Measurements from ENCODE around the gene SKA3. TPM values are rescaled to one million over a fixed set of nuclear protein-coding genes. Genes with fewer than 3 reads are reported as not detected.

The SKA3 gene
- total RNA-seq, 1 donor from 2014 or later = 5.4 TPM

DNA sequence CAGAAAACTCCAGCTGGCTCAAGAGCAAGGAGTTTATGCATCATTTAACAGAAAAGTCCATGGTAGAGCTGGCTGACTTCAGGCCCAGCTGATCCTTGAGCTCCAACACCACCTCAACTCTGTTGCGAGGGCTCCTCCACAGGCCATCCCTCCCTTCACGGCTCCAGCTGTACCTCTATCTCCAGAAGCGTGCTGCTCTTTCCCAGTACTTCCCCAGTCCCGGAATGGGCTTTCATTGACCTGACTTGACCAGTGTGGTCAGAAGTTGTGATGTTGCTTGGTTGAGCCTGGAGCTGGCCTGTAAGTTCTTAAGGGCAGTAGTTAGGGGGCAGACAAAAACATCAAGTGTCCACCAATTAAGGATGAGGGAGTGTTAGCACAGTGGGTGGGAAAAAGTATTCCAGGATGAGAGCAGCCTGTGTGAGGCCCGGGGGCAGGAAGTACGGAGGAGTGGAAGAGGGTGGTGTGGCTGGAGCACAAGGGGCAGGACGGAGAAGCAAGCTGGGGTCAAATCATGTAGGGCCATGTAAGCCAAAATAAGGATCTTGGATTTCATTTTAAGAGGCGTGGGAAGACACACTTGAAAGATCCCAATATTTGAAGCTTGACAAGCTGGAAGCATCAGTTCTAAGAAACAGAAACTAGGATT lies 24.0 kb downstream of the SKA3 start:
- no peak overlapping the region for H3K27ac ChIP-seq
- H3K4me3 ChIP-seq = no peak overlapping the region
- no peaks in the 10 kb centered on the region for H3K4me1 ChIP-seq
- no peaks in the 10 kb centered on the region for H3K9me3 ChIP-seq
- TF ChIP-seq CTCF (IDR thresholded peaks at IDR 0.05) (no peak), POLR2A (IDR thresholded peaks at IDR 0.05) (no peak), POLR2AphosphoS5 (IDR thresholded peaks at IDR 0.05; ENCODE audit: insufficient read depth in 1 of 2, low read depth in 1 of 2) (no peak)
- H3K36me3 ChIP-seq = peaks cover 0 to 9% of the 10 kb centered on the region in 2 donors
- intact Hi-C loops (cut with DNase I) = no loop called here
- no peaks in the 10 kb centered on the region for H3K27me3 ChIP-seq
- DNase-seq (ENCODE audit: extremely low spot score in 2 of 2) = no peak

DNA sequence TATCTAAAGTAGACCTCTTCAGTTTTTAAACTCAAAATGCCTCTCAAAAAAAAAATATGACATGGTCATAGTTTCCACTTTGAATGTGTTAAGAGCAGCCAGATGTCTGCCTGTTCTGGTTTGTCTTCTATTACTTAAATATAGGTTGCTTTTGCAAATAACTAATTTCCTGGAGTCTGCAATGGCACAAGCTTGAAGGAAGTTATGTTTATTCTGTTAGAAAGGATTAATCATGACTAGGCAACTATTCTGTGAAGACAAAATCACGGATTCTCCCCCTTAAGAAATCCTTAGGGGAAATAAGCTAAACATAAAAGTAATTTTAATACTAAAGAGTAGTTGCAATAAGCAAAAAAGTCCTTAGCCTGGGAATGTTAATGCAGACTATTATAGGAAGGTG lies 26.3 kb downstream of the SKA3 start:
- no peak for TF ChIP-seq POLR2AphosphoS5 (IDR thresholded peaks at IDR 0.05; ENCODE audit: insufficient read depth in 1 of 2, low read depth in 1 of 2)
- no peak for TF ChIP-seq CTCF (IDR thresholded peaks at IDR 0.05)
- TF ChIP-seq POLR2A (IDR thresholded peaks at IDR 0.05) = no peak
- peaks cover 0 to 27% of the 10 kb centered on the region in 2 donors for H3K36me3 ChIP-seq
- intact Hi-C loops (cut with DNase I) = no loop called here
- H3K9me3 ChIP-seq = no peaks in the 10 kb centered on the region
- peaks cover 8% of the 10 kb centered on the region for H3K4me1 ChIP-seq
- no peaks in the 10 kb centered on the region for H3K27me3 ChIP-seq
- DNase-seq (ENCODE audit: extremely low spot score in 2 of 2) = no peak
- no peak overlapping the region for H3K27ac ChIP-seq
- no peak overlapping the region for H3K4me3 ChIP-seq

- no peak for DNase-seq (ENCODE audit: extremely low spot score in 2 of 2)
- Histone ChIP-seq H3K4me3 (no peak overlapping the region), H3K4me1 (peaks cover 12% of the 10 kb centered on the region), H3K27me3 (no peaks in the 10 kb centered on the region), H3K36me3 (peaks cover 0 to 27% of the 10 kb centered on the region in 2 donors), H3K9me3 (no peaks in the 10 kb centered on the region), H3K27ac (no peak overlapping the region)
- TF ChIP-seq CTCF (IDR thresholded peaks at IDR 0.05) (no peak), POLR2A (IDR thresholded peaks at IDR 0.05) (no peak), POLR2AphosphoS5 (IDR thresholded peaks at IDR 0.05; ENCODE audit: insufficient read depth in 1 of 2, low read depth in 1 of 2) (no peak)
- intact Hi-C loops (cut with DNase I) = no loop called here
Observed at GRCh38 chr13:21149568-21149967, 26.8 kb downstream of the SKA3 start.

DNA sequence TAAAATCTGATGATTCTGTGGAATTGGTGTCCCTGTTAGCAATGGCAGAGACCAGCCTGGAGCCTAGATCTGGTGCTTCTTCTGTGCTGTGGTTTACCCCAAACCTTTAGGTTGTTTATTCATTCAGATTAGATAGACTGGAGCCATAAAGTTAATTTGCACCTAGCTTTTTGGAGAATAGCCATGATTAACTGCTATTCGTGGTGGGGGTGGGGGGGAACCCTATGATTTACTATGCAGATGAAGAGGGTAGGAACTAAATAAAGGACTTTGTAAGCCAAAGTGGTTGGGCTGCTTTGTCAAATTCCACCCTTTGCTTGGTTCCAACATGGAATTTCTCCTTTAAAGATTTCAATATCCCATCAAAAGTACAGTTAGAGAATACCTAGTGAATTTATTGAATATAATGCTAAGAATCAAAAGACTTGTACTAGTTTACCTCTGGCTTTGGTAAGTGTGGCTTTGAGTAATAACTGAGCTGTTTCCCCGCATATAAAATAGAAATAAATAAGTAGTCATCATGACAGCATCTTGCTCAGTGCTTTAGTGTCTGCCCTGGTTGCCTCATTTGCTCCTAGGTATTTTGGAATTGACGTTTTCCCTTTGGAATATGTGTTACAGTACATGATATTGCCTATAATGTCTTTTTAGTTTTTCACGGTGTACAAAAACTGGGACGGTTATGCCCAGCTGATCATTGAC lies 27.6 kb downstream of the SKA3 start:
- H3K27me3 ChIP-seq = no peaks in the 10 kb centered on the region
- H3K4me3 ChIP-seq = no peak overlapping the region
- TF ChIP-seq POLR2A (IDR thresholded peaks at IDR 0.05) = no peak
- TF ChIP-seq CTCF (IDR thresholded peaks at IDR 0.05) = no peak
- no peak for TF ChIP-seq POLR2AphosphoS5 (IDR thresholded peaks at IDR 0.05; ENCODE audit: insufficient read depth in 1 of 2, low read depth in 1 of 2)
- no peak for DNase-seq (ENCODE audit: extremely low spot score in 2 of 2)
- intact Hi-C loops (cut with DNase I) = no loop called here
- peaks cover 21% of the 10 kb centered on the region for H3K4me1 ChIP-seq
- peaks cover 0 to 30% of the 10 kb centered on the region in 2 donors for H3K36me3 ChIP-seq
- no peak overlapping the region for H3K27ac ChIP-seq
- H3K9me3 ChIP-seq = no peaks in the 10 kb centered on the region

GRCh38 chr13:21147827-21148226 lies 28.5 kb downstream of the SKA3 start:
- no peak for TF ChIP-seq POLR2A (IDR thresholded peaks at IDR 0.05)
- no peak for TF ChIP-seq CTCF (IDR thresholded peaks at IDR 0.05)
- no peak for TF ChIP-seq POLR2AphosphoS5 (IDR thresholded peaks at IDR 0.05; ENCODE audit: insufficient read depth in 1 of 2, low read depth in 1 of 2)
- Histone ChIP-seq H3K4me3 (no peak overlapping the region), H3K4me1 (peaks cover 30% of the 10 kb centered on the region), H3K27me3 (no peaks in the 10 kb centered on the region), H3K36me3 (peaks cover 0 to 37% of the 10 kb centered on the region in 2 donors), H3K27ac (no peak overlapping the region), H3K9me3 (no peaks in the 10 kb centered on the region)
- DNase-seq (ENCODE audit: extremely low spot score in 2 of 2) = no peak
- intact Hi-C loops (cut with DNase I) = no loop called here
